ENCODE measurements around the gene FHIP1A.
"Not testable (repeated sequence)": the region's sequence is repeated elsewhere in the genome, so short reads cannot be mapped to it uniquely, and the experiment has no call there.

FHIP1A gene

GRCh38 chr4:151408630-151409469 lies at the start of gene FHIP1A:
TSS of gene FHIP1A (plus strand) at chr4:151409176. CDS start at chr4:151566260, 157,084 bp downstream.
- peak; percentile 71 for DNase-seq

GRCh38 chr4:151359576-151359975 lies 49.4 kb upstream of the FHIP1A start:
- DNase-seq = no peak

DNA sequence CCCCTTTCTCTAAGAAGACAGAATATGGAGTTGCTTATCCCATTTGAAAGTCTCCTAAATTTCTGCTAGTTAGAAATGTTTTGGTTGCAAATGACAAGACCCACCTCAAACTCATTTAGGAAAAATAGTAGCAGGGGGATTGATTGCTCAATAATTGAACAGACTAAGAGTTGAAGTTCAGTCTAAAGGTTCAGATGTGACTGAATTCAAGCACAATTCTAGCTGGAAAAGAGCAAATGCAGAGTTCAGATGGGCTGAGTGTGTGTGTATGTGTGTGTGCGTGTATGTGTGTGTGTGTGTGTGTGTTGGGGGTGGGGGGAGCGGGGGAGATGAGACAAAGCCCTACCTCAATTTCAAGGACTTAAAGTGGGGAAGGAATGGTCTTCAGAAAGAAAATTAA lies 47.9 kb upstream of the FHIP1A start:
- no peak for DNase-seq

GRCh38 chr4:151361966-151362365 lies 47.0 kb upstream of the FHIP1A start:
- no peak for DNase-seq

GRCh38 chr4:151362404-151363164 lies 46.4 kb upstream of the FHIP1A start:
- DNase-seq = peak; percentile 83

DNA sequence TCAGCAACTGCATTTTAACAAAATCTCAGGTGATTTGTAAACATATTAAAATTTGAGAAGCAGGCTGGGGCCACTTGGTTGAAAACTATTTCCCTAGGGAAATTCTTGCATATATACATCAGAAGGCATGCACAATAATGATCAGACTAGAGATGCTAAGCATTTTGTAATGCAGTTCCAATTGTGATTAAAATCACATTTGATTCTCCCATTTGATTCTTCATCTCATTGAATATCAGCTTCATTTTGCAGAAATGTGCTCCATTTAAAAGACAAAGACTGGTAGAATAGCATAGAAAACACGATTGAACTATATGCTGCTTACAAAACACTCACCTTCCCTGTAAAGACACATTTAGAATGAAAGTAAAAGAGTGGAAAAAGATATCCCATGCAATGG lies 32.4 kb upstream of the FHIP1A start:
- no peak for DNase-seq

GRCh38 chr4:151389311-151389710 lies 19.7 kb upstream of the FHIP1A start:
- DNase-seq = peak; percentile 15

DNA sequence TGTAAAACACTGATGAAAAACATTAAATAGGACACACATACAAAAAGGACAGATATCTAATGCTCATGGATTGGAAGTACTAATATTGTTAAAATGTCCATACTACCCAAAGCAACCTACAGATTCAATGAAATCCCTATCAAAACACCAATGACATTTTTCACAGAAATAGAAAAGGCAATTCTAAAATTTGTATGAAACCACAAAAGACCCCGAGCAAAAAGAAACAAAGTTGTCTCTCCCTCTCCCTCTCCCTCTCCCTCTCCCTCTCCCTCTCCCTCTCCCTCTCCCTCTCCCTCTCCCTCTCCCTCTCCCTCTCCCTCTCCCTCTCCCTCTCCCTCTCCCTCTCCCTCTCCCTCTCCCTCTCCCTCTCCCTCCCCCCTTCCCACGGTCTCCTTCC lies 19.2 kb upstream of the FHIP1A start:
- DNase-seq = not testable (repeated sequence)

GRCh38 chr4:151395873-151396272 lies 13.1 kb upstream of the FHIP1A start:
- no peak for DNase-seq

DNA sequence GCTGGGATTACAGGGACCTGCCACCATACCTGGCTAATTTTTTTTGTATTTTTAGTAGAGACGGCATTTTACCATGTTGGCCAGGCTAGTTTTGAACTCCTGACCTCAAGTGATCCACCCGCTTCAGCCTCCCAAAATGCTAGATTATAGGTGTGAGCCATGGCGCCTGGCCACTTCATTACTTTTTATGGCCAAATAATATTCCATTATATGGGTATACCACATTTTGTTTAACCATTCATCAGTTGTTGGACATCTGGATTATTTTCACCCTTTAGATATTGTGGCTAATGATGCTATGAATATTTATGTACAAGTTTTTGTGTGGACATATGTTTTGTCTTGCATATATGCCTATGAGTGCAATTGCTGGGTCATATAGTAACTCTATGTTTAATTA lies 8.6 kb upstream of the FHIP1A start:
- DNase-seq = no peak

DNA sequence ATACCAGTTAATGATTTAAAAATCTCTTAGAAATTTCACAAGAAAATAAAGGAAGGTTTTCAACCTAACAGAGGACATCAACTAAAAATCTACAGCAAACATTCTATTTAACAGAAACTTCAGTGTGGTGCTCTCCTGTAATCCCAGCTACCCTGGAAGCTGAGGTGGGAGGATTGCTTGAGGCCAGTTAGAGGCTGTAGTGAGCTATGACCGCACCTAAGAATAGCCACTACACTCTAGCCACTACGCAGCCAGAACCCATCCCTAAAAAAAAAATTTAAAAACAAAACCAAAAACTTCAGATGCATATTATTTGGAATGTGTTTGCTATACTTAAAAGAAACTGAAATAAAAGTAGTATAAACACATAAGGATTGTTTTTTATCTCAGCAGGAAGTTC lies 7.2 kb upstream of the FHIP1A start:
- no peak for DNase-seq

GRCh38 chr4:151402145-151402865 lies 6.7 kb upstream of the FHIP1A start:
- no peak for DNase-seq

- no peak for DNase-seq
These were observed 5.3 kb upstream of the FHIP1A start for GRCh38 chr4:151403656-151404055.

GRCh38 chr4:151404802-151405201 lies 4.2 kb upstream of the FHIP1A start:
- DNase-seq = not testable (repeated sequence)

GRCh38 chr4:151407018-151407417 lies 2.0 kb upstream of the FHIP1A start:
- no peak for DNase-seq

DNA sequence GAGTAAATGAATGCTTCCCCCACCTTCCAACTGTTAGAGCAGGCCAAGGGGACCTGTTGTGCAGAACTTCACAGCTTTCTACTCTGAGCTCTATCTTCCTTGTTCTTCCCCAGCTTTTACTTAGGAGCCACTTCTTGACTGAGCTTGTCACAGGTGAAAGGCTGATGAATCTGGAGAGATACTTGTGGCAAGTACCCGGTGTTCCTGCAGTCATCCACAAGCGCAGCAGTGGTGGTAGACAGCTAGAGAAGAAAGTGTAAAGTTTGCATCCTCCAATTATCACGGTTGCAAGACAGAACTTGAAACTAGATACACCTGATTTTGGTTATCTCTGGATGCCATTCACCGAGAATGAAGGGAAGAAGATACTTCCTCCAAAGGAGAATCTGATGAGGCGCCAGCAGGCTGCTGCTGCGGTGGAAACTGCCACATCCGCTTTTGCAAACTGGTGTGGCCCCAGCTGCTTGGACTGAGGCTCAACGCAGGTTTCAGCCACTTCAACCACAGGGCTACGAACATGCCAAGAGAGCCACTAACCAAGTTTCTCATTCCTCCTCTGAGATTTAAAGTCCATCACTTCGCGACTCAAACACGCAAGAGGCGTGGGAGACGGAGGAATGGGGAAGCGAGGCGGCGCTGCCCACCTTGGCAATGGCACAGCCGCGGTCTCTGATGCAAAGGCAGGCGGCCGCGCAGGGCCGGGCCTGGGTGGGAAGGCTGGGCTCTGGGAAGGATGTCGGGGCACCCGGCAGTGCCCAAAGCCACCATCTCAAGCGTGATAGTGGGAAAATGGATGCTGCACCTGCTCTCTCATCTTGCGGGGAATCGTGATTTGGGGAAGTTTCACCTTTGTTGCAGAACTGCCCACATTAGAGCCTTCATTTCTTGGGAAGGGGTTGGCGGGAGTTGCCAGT lies 1.3 kb upstream of the FHIP1A start:
- DNase-seq = no peak

DNA sequence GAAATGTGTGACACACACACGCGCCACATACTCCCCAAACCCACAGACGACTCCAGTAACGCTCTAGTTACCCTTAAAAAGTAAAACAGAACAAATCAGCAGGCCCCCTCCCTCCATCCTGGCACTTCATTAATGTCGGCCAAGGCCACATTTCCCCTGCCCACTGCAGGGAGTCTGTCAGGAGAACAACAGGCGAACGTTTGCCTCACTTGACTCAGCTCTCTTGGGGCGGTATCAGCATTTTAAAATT lies 671 bp upstream of the FHIP1A start:
- DNase-seq = no peak

DNA sequence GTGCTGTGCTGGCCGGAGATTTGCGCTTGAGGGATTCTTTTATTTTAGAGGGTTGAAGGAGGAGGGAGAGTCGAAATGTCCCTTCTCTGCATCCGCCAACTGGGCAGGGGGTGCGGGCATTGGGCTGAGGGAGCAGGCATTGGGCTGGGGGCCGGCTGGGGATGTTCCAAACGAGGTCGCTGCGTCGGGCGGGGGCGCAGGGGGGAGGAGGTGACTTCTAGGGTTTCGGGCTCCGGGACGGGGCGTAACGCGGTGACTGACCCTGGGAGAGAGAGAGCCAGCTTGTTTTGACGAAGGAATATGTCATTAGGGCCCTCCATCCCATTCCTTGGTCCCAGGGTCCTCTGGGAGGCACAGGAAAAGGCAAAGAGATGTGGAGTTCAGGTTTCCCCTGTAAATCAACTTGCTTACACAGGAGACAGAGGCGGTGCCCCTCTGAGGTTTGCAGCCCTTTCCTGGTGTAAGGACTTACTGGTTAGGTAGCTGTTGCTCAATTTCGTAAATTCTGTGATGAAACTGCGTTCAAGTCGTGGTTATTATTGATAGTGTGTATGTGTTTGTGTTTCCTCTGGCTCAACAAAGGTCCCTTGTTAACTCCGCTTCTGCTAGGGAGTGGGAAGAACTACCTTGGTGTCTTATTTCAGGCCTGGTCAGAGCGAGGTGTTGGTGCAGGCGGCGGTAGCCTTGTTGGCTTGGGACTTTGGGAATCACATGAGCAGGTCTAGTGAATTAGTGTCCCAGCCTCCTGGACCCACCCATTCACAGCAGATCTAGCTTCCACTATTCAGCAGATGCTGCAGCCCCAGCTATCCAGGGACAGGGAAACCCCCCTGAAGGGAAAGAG lies 716 bp downstream of the FHIP1A start:
- DNase-seq = no peak

DNA sequence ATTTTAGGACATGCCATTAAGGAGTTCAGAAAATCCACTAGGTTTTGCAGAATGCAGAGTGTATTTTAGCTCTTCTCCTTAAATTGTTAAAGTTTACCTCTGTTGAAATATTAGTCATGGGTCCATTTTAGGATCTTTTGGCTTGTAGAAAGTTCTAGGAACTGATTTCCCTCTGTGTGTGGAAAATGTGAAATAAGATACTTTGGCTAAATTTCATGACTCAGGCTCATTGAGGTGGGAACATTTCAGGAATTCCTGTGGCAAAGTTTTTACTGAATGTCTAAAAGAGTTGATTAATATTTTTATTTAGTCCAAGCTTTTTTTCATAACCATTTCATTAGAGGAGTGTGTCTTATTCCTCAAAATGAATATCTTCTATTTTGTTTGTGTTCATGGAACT lies 7.0 kb downstream of the FHIP1A start:
- DNase-seq = peak; percentile 59

GRCh38 chr4:151417164-151417571 lies 8.2 kb downstream of the FHIP1A start:
- DNase-seq = no peak

DNA sequence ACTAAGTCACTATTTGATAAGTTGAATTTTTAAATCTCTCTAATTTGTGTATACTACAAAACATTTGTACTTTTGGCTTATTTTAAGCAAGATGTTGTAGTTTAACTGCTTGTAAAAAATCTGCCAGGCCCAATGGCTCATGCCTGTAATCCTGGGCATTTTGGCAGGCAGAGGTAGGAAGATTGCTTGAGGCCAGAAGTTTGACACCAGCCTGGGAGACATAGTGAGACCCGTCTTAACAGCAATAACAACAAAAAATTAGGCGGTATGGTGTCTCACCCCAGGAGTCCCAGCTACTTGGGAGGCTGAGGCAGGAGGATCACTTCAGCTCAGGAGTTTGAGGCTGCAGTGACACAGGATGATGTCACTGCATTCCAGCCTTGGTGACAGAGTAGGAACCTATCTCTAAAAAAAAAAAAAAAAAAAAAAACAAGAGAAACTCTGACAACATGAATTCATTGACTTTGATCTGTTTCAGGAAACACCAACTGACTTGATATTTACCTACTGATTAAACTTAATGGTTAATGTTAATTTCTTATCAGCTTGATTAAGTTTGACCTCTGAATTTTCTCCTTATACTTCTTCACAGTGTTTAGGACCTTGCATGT lies 8.9 kb downstream of the FHIP1A start:
- peak; percentile 25 for DNase-seq
